Stimulated activated CD4-positive, alpha-beta T cell treated with anti-CD3 and anti-CD28 coated beads, Interleukin-12 subunit alpha, Interleukin-12 subunit beta, amount 100 ng/mL, for 4 hours (primary cell): ENCODE data around the gene NCKAP5.
"Not testable (repeated sequence)": the region's sequence is repeated elsewhere in the genome, so short reads cannot be mapped to it uniquely, and the experiment has no call there.

Source experiments
- DNase-seq: peaks from one replicate; pipeline ENCODE4 v3.0.0-alpha.2; 2020

Gene NCKAP5

DNA sequence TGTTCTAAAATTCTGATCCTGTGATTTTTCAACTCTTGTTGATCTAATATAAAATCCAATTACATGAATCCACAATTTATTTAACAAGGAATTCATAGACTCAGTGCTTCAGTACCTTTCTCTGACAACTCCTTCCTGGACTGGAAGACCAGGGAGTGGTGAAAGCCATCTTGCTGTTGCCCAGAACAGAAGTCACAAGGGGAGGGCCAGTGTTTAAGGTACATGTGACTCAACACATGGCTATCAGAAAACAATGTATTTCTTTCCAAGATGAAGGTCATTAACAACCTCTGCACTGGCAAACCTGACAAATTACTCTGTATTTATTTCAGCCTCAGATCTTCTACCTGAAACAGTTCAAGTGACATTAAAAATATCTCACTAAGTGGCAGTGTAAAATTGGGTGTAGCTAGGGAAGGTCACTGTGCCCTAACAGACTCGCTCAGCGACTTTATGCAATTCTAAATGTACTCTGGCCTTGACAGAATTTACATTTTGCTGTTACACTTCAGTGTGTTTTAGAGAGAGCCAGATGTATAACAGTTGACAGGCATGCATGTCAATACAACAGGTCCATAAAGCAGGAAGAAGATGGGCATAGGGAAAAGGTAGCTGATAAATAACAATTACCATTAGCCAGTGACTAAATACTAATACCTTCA, 75.4 kb downstream of the NCKAP5 start:
- no peak for DNase-seq

DNA sequence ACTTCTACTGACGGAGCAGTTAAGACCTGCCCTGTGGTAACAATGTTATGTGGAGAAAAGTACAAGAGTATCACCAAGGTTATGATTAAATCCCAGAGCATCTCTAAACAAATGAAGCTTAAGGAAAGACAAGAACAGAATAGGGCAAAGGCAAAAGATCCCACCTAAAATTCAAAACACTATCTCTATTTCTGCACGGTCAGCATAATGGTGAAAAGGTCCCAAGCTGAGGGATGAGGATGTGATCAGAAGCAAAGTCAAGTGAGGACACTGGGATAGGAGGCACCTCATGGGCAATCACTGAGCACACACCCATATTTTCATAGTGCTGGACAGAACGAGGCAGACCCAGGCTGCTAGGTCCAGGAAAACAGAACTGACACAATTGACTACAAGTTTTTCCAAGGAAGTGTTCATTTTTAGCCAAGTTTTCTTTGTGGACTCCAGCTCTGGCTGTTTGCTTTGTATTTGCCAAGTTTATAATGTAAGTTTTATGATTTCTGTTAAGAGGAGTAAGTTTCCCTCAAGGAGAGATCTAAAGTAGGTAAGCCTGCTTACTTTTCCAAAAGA, 77.8 kb downstream of the NCKAP5 start:
- no peak for DNase-seq

DNA sequence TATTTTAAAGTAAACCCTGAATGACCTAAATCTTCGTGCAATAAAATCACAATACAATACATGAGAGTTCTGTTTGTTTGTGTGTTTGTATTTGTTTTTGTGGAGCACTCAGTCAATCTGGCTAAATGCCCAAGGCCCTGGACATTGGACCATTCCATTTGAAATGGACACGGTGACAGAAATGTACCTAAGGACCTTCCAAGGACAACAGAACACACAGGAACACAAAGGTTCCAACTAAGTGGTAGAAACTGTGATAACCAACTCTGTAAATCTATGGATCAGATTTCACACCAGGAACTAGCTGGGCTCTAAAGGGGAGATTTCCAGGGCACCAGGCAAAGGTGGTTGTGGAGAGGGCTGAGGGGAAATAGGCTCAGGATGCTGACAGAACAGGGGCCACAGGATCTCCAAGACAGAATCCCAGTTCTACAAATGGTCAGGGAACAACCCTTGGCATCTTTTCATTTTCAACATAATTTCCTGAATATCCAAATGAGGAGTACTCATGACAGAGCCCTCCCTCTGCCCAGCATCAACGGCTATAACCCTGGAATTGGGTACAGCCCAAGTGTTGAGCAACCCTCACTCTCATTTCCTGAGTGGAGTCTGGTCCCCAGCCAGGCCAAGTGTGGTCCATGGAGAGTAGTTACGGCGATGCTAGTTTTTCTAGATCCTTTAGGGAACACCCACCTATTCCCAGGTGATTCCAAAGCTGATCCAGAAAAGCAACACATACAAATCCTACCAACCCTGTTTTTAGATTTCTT, 78.4 kb downstream of the NCKAP5 start:
- DNase-seq = no peak

DNA sequence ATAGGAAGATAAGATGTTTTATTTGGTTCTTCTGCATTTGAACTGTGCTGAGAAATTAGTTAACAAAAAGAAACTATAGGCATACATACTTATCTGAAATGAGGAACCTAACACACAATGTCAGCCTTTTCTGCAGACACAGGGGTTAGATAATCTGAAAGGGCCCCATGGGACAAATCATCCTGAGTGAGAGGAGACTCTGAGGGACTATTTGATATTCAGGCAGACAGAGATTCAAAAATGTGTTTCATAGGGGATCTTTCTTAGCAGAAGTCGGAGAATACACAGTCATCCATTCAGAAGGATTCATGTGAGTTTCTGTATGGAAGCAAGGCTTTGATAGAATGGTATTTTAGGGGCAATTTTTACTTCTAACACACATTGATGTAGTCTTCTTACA, 79.1 kb downstream of the NCKAP5 start:
- DNase-seq = no peak

DNA sequence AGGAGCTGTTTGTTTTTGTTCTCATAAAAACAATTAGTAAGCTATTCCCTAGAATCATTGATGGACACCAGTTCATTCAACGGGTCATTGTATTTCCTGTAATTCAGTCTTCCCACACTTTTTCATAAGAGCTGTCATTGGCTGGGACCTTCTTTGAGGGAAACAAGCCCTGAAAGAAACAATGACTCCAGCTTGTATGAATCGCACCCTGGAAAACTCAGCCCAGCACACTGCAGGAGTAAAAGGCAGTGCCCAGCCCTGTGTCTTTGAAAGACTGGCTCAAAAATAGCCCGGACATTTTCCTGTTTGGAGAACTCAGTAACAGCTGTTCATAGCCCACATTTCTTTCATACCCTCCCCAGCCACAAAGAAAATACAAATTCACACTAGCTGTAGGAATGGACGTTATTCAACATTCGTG, 81.5 kb downstream of the NCKAP5 start:
- no peak for DNase-seq

DNA sequence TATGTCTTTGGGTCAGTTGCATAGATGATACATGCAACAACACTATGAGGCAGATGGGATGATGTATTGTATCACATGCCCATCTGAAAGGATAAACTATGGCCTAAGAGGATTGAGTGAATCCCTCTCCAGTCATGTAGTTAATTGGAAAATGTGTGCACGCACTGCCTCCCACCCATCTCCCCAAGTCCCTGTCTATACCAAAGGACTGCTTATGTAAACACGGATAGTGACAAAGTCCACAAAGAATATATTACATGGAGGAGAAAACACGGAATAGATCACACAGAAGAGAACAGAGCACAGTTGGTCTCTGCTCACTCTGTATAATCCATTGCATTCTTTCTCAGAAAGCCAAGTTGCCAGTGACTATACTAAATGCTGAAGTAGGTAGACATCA, 82.4 kb downstream of the NCKAP5 start:
- no peak for DNase-seq

DNA sequence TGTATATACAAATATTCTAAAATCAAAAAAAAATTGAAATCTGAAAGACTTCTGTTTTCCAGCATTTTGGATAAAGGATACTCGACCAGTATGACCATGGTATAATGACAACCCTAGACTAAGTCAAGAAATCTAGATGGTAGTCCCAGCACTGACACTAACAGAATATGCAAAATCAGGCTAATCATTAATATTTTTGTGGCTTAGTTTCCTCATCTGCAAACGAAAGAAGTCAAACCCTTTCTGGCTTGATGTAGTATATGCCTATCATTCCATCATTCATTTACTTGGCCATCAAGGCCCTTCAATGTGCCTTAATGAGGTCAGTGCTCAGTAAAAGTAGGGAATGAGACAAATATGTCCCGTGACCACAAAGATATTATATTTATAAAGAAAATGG, 83.5 kb downstream of the NCKAP5 start:
- no peak for DNase-seq

DNA sequence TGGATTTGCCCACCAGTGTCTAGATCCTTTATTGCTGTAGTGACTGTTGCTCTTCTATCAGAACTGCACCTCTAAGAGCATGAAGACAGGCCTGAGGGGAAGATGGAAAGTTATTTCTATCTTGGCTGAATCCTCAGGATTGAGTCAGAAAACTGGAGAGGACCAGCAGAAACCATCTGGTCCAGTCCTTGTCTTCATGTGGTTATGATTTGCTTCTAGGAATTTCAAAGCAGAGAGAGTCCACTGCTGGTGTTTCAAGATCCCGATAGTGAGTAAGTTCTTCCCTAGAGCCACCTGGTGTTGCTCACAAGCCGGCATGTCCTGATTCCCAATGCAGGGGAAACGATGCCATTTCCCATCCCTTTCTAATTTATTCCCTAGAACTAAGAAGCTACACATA, 84.2 kb downstream of the NCKAP5 start:
- DNase-seq = no peak

DNA sequence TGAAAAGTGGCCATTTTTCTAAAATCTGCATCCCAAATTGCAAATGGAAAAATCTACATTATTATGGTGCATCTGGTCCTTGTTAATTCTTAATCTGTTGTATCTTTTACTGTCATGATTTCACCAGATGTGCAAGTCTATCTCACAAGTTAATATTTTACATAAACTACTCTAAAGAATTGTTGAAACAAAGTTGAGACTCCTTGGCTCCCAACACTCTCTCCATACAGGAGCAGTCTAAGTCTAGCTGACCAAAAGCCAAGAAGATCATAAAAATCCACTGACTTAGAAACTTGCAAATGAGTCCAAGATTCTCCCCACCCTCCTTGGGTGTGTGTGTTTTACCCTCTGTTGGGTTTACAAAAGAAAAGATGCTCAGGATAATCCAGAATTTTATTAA, 85.1 kb downstream of the NCKAP5 start:
- no peak for DNase-seq

DNA sequence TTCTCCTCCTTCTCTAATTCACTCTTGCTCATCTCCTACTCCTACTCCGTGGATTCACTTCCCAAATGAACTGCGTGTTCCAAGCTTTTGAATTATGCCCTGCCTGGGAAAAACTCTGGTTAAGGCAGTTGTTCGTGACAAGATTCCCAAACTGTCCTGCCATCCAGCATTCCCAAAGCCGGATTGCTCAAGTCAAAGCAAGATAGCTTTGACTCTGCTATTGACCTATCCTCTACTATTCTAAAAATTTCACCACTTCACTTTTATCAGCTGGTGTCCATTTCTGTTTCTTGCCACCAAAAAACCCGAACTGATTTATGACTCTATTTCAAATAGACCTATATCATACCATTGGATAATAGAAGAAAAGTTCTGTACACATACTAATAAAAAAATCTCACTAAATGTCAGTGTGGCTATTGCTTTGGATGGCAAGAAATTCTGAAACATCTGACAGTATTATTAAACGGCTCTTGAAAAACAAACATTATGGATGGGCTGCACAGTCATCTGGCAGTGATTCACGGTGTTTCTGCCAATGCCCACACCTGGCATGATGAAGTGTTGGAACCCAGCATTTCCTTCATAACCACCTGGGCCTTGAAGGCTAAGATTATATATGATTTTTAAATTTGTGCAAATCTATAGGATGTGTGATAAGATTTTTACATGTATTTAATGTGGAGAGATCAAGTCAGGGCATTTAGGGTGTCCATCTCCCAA, 87.4 kb downstream of the NCKAP5 start:
- DNase-seq = no peak

DNA sequence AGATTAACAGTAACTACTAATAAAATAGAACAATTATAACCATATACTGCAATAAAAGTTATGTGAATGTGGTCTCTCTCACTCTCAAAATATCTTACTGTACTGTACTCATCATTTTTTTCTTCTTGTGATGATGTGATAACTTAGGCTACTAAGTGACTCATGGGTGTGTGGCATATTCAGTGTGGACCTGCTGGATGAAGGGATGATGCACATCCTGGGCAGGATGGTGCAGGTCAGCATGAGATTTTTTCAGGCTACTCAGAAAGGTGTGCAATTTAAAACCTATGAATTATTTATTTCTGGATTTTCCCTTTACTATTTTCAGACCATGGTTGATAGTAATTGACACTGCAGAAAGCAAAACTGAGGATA, 90.7 kb downstream of the NCKAP5 start:
- no peak for DNase-seq

DNA sequence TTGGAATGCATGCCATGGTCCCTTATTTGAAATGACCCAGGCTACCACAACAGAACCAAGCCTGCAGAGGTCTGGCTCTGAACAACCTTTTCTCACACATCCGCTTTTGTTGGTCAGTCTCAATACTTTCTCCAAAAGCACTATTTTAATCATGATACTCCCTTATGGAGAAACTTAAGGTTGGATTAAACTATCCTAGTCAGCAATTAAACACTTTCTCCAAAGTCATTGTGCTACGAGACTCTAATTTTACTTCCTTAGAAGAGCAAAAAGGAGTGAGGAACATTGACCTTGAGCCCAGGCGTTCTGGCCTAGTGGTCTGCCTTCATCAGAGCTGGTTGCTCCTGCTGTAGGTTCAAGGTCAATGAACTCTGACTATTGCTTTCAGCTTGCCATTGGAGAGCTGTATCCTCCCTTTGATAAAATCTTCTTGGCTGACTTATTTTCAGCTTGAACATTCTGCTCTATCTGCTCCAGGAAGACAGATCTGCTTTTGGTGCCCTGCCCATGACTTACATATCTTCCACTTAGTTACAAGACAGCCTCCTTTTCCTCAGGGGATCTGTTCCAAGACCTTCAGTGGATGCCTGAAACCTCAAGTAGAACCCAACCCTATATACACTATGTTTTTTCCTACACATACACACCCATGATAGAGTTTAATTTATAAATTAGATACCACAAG, 91.2 kb downstream of the NCKAP5 start:
- no peak for DNase-seq

DNA sequence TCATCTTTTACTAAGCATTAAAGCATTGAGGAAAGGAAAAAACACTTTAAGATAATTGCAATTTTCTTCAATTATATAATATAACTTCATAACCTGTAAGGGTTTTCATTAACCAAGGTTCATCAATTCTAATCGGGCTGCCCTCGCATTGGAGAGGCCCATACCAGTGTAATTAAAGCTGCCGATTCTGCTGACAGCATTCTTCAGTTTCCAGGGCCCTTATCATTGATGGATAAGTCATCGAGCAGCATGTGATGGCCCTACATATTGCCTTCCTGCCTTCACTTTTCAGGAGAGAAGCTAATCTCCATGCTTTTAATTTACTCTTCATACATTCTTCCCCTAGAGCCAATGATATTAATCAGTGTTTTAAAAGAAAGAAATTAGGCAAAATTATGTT, 92.0 kb downstream of the NCKAP5 start:
- DNase-seq = no peak

DNA sequence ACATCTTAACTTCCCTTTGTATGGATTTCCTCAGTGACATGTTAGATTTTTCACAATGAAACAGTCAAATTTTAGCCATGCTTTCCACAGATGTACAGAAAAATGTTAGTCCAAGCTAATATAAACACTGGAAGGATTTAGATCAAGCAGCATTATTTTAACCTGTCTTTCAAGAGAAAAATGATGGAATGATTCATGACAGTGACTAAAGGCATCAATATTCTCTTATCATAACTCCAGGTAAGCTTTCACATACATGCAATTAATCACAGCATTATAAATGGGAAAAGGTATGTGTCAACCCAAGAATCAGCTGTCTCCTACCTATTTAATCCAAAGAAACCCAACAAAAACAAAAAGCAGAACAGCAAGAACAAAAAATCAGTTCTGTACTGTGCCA, 92.7 kb downstream of the NCKAP5 start:
- DNase-seq = no peak

DNA sequence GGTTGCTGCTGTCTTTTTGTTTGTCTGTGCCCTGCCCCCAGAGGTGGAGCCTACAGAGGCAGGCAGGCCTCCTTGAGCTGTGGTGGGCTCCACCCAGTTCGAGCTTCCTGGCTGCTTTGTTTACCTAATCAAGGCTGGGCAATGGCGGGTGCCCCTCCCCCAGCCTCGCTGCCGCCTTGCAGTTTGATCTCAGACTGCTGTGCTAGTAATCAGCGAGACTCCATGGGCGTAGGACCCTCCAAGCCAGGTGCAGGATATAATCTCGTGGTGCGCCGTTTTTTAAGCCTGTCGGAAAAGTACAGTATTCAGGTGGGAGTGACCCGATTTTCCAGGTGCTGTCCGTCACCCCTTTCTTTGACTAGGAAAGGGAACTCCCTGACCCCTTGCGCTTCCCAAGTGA, 97.8 kb downstream of the NCKAP5 start:
- not testable (repeated sequence) for DNase-seq

DNA sequence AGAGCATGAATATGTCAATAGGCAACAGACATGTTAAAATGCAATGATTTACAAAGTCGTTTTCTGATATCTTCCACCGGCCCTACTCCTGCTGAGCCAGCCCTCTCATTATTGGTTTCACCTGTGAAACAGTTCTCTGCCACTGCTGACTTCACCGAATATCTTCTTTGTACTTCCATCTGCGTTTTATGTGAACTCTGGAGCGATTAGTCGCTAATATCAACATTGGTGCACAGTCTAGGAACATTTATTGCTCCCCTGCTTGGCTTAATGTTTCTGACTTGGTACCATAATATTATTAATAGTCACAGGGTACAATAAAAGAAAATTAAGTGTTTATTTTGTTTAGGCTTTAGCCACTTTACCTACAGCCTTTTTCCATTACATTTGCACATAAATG, 105.5 kb downstream of the NCKAP5 start:
- DNase-seq = no peak

DNA sequence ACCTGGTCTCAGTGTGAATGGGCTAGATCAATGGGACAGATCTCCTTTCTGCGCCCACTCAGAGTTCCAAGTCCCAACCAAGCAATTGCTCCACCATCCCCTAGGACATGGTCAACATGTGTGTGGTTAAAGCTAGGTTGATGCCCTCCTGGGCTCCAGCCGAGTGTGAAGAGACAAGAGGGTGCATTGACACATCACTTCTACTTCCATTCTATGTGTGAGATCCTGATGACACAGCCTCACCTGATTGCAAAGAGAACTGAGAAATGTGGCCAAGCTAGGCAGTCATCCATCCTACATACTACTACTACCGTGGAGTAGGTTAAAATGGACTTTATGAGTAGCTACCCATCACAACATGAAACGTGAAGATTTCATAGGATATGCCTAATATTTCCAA, 106.8 kb downstream of the NCKAP5 start:
- DNase-seq = no peak

DNA sequence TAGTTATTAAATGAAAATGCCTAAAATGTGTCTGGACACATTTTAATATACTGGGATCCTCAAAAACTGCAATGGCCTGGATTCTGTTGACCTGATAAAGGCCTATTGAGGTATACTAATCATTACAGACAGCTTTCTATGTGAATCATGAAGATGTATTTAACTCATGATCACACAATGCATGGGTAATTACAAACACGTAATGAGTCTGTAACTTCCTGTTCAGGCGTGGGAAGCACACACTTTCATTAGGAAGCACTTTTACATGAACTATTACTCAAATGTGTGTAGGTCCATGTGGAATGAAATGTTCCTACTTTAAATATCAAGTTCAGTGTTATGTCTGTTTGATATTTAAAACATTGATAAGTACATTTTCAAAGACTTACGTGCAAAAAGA, 108.7 kb downstream of the NCKAP5 start:
- no peak for DNase-seq

DNA sequence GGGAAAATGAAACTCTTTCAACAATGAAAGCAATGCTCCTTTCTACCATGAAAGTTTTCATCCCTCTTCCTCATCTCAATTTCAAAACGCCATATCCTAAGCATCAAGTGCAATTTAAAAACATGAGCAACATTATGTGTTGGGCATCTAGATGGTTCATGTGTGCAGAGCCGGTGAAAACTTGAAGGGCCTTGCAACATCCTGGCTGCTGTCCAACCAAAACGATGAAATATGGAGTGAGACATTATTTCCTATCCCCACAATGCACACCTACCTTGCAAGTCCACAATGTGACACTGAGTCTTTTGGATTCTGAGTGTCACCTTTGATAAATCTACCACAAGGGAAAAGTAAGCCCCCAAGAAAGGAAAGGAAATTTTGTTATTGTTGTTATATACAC, 110.0 kb downstream of the NCKAP5 start:
- DNase-seq = no peak

DNA sequence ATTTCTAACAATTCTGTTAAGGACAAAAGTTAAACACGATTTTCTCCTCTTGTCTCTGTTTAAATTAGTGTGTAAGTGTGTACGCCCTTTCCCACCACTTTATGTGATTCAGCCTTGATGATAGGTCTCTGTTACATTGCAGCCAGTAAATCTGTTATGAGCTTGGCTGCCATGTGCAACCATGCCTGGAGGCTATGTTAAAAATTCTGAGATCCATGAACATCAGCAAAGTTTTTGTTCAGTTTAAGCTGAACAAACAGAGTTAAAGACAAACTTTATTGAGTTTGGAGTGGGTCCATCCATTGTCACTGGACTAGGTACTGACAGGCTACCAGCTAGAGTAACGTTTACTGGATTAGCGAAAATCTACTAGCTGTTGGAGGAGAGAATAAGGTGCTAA, 110.4 kb downstream of the NCKAP5 start:
- DNase-seq = no peak

DNA sequence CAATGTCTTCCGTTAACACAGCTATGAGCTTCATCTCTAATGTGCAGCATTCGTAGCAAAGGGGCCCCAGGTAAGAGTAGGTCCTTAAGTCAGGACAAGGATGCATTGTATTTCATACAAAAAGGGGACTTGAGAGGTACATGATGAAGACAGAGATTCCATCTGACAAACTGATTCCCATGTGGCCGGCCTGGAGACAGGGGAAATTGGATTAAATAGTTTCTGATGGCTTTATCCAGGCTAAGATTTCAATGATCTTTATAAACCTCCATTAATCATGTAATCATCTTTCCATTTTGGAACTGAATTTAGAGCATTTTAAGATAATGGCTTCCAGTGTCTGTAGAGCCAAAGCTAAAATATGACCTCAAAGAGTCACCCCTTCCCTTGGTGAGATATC, 111.3 kb downstream of the NCKAP5 start:
- no peak for DNase-seq

DNA sequence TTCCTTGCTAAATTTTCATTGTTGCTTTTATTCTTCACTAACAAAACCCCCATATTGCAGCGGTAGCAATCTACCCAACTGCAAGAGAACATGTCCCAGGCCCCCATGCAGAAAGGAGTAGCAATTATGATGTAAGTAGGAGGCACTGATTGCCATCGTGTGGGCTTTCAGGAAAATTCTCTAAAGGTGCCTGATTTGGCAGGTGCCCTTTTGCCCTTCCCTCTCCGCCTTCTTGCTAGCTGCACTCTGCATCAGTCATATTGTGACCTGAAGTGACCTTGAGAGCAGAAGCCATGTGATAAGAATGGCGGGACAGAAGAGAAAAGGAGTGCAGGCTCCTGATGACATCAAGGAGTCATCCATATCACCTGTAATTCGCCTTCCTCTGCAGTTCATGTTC, 112.1 kb downstream of the NCKAP5 start:
- no peak for DNase-seq

DNA sequence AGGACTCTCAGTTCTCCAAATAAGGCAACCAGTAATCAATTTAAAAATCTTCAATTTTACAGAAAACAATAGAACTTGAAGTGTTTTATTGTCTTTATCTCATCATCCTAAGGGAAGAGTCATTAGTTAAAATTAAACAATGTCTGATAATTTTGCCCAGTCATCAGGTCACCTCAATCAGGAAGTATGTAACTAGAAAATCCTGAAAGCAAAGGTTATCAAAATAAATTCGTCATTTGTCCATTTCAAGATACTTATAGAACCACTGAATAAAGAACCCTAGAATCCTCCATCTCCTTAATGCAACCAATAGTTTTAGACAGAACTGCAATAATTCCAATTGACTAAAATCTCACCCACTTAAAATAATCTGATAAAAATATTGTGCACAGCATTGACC, 115.2 kb downstream of the NCKAP5 start:
- DNase-seq = no peak
